ENCODE measurements around the gene GBP3.
A peak's percentile ranks its signal among the peaks of the same experiment; 100 is the strongest.
"Not testable (repeated sequence)": the region's sequence is repeated elsewhere in the genome, so short reads cannot be mapped to it uniquely, and the experiment has no call there.

The GBP3 gene

DNA sequence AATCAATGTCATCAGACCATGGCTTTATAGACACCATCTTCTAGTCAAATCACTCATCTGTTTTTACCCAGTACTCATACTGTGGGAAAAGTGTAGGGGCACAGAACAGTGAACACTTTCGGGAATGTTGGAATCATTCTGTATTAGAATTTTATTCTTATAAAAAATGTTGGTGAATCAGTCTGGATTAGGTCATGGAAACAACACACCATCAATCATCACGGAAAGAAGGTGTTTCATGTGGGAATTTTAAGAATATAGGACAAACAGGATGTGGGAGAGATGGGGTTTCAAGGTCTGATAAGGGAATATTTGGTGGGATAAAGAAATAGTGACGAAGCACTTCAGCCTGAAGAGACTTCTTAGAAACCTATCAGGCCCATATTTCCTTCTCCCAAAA, 25.1 kb upstream of the GBP3 start:
- DNase-seq, result no peak
- no CpG with 5 or more reads among the region's 3 CpGs for WGBS (ENCODE audit: insufficient coverage)
- ChIA-PET CTCF (interaction anchor here (1.1 kb wide), 2 partner anchors 17 to 21 kb away, joined by 3 to 4 read pairs; partner anchors contain the start of gene GBP1), POLR2A (no interaction called here)
- no peak overlapping the region for H3K27ac ChIP-seq (ENCODE audit: insufficient read depth in 1 of 2, low read depth in 1 of 2, low read length in 2 of 2, poor library complexity in 1 of 2, severe bottlenecking in 2 of 2)
- no peaks in the 10 kb centered on the region for H3K27me3 ChIP-seq (replicated peaks in 2 of 5; ENCODE audit: control insufficient read depth in 4 of 5, insufficient read depth in 5 of 5, low read length in 4 of 5)
- peaks cover 0 to 12% (median 8%) of the 10 kb centered on the region in 5 experiments for H3K9me3 ChIP-seq (ENCODE audit: control extremely low read depth in 1 of 5, control insufficient read depth in 4 of 5, insufficient read depth in 2 of 5, low read depth in 1 of 5, low read length in 4 of 5)
- peaks cover 0 to 9% (median 1%) of the 10 kb centered on the region in 4 experiments for H3K36me3 ChIP-seq (ENCODE audit: control insufficient read depth in 4 of 4, insufficient read depth in 4 of 4, low read length in 3 of 4)
- H3K4me3 ChIP-seq (ENCODE audit: control insufficient read depth in 1 of 7, extremely low read depth in 1 of 7, insufficient read depth in 4 of 7, low read depth in 2 of 7, low read length in 6 of 7), result no peak overlapping the region
- H3K4me1 ChIP-seq (ENCODE audit: control extremely low read depth in 1 of 4, control insufficient read depth in 4 of 4, insufficient read depth in 4 of 4, low read length in 3 of 4), result no peaks in the 10 kb centered on the region

DNA sequence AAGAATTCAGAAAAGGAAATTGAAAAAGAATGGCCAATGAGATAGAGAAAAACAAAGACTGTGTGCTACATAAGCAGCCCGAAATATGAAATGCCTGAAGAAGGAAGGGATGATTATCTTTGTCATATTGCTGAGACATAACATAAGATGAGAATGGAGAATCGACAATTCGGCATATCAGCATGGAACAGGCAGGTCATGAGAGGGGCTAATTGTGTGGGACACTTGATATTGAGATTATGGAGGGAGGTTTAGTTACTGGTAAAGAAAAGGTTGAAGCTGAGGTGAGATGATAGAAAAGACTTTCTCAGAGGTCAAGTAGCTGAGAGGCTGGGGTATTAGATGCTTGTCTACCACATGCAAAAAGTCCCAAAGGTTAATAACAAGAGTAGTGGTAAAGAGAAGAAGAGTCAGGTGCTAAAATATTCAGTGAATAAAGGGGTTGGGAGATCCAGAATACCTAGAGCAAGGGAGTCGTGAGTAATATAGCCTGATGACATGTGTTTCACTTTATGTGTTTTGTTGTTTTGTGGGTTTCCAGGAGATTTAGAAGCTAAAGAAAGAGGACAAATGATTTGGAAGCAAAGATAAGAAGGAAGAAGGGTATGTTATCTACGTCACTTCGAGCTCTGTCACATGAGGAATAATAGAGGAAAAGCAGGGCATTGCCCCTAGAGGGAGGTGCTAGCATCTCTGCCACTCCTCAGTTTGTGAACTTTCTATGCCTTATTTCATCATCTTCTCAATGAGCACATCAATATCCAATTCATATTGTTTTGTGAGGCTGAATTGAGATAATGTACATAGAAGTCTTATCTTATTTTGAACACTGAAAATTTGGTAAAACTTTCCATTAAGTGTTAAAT, 23.9 kb upstream of the GBP3 start:
- 86% methylated on average over 5 of the region's 6 CpGs for WGBS (ENCODE audit: insufficient coverage)
- H3K4me1 ChIP-seq (ENCODE audit: control extremely low read depth in 1 of 4, control insufficient read depth in 4 of 4, insufficient read depth in 4 of 4, low read length in 3 of 4); H3K4me3 ChIP-seq (ENCODE audit: control insufficient read depth in 1 of 7, extremely low read depth in 1 of 7, insufficient read depth in 4 of 7, low read depth in 2 of 7, low read length in 6 of 7); H3K27me3 ChIP-seq (replicated peaks in 2 of 5; ENCODE audit: control insufficient read depth in 4 of 5, insufficient read depth in 5 of 5, low read length in 4 of 5); POLR2A ChIA-PET; CTCF ChIA-PET; H3K27ac ChIP-seq (ENCODE audit: insufficient read depth in 1 of 2, low read depth in 1 of 2, low read length in 2 of 2, poor library complexity in 1 of 2, severe bottlenecking in 2 of 2); DNase-seq; H3K36me3 ChIP-seq (ENCODE audit: control insufficient read depth in 4 of 4, insufficient read depth in 4 of 4, low read length in 3 of 4): not testable (repeated sequence)
- H3K9me3 ChIP-seq (ENCODE audit: control extremely low read depth in 1 of 5, control insufficient read depth in 4 of 5, insufficient read depth in 2 of 5, low read depth in 1 of 5, low read length in 4 of 5), result peaks cover 0 to 16% (median 12%) of the 10 kb centered on the region in 5 experiments

DNA sequence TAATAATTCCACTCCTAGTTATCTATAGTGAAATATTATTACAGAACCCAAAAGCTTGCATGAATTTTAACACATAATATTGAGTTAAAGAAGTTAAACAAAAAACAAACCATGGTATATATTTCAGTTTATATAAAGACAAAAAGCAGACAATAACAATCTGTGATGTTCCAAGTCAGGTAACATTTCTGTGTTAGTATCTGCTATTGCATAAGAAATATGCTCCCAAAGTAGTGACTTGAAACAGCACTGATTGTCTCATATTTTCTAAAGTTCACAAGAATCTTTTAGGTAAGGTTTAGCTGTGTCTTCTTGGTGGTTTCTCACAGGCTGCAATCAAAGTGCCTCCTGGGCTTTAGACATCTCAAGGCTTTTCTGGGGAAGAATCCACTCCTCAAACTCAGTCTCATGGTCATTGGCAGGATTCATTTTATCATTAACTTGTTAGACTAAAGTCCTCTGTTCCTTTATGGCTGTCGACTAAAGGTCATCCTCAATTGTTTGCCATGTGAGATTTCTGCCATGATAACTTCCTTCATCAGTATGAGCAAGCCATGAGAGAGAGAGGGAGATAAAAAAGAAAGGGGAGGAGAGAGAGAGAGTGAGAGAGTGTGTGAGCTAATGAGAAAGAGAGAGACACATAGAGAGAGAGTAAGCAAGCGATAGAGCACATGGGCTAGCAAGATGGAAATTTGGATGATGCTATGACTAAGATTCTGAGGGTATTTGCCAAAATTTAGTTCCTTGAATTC, 22.5 kb upstream of the GBP3 start:
- Histone ChIP-seq H3K27me3 (replicated peaks in 2 of 5; ENCODE audit: control insufficient read depth in 4 of 5, insufficient read depth in 5 of 5, low read length in 4 of 5) (no peaks in the 10 kb centered on the region), H3K27ac (ENCODE audit: insufficient read depth in 1 of 2, low read depth in 1 of 2, low read length in 2 of 2, poor library complexity in 1 of 2, severe bottlenecking in 2 of 2) (no peak overlapping the region), H3K36me3 (ENCODE audit: control insufficient read depth in 4 of 4, insufficient read depth in 4 of 4, low read length in 3 of 4) (no peaks in the 10 kb centered on the region), H3K9me3 (ENCODE audit: control extremely low read depth in 1 of 5, control insufficient read depth in 4 of 5, insufficient read depth in 2 of 5, low read depth in 1 of 5, low read length in 4 of 5) (peaks cover 0 to 16% (median 12%) of the 10 kb centered on the region in 5 experiments), H3K4me3 (ENCODE audit: control insufficient read depth in 1 of 7, extremely low read depth in 1 of 7, insufficient read depth in 4 of 7, low read depth in 2 of 7, low read length in 6 of 7) (no peak overlapping the region), H3K4me1 (ENCODE audit: control extremely low read depth in 1 of 4, control insufficient read depth in 4 of 4, insufficient read depth in 4 of 4, low read length in 3 of 4) (no peaks in the 10 kb centered on the region)
- no CpG with 5 or more reads among the region's 2 CpGs for WGBS (ENCODE audit: insufficient coverage)
- ChIA-PET CTCF (no interaction called here), POLR2A (no interaction called here)
- DNase-seq, result no peak

DNA sequence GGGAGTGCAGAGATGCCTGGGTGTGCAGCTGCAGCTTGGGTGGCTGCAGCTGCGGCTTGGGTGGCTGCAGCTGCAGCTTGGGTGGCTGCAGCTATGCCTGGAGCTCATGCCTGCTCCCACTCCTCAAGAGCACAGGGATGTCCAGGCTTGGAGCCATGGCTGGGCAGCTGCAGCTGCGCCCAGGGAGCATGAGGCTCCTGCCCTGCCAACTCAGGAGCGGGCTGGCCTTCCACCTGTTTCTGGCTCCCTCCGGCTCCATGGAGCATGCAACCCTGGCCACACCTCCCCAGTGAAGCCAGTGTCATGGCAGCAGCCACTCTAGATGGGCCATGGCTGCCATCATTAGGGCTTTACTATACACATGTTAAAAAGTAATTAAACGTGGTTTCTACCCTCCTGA, 21.3 kb upstream of the GBP3 start:
- Histone ChIP-seq H3K4me3 (ENCODE audit: control insufficient read depth in 1 of 7, extremely low read depth in 1 of 7, insufficient read depth in 4 of 7, low read depth in 2 of 7, low read length in 6 of 7) (no peak overlapping the region), H3K27ac (ENCODE audit: insufficient read depth in 1 of 2, low read depth in 1 of 2, low read length in 2 of 2, poor library complexity in 1 of 2, severe bottlenecking in 2 of 2) (no peak overlapping the region), H3K36me3 (ENCODE audit: control insufficient read depth in 4 of 4, insufficient read depth in 4 of 4, low read length in 3 of 4) (no peaks in the 10 kb centered on the region), H3K4me1 (ENCODE audit: control extremely low read depth in 1 of 4, control insufficient read depth in 4 of 4, insufficient read depth in 4 of 4, low read length in 3 of 4) (no peaks in the 10 kb centered on the region), H3K27me3 (replicated peaks in 2 of 5; ENCODE audit: control insufficient read depth in 4 of 5, insufficient read depth in 5 of 5, low read length in 4 of 5) (no peaks in the 10 kb centered on the region), H3K9me3 (ENCODE audit: control extremely low read depth in 1 of 5, control insufficient read depth in 4 of 5, insufficient read depth in 2 of 5, low read depth in 1 of 5, low read length in 4 of 5) (peaks cover 0 to 16% (median 12%) of the 10 kb centered on the region in 5 experiments)
- CTCF ChIA-PET, result no interaction called here
- 84% methylated on average over 4 of the region's 5 CpGs for WGBS (ENCODE audit: insufficient coverage)
- no peak for DNase-seq
- POLR2A ChIA-PET, result no interaction called here

DNA sequence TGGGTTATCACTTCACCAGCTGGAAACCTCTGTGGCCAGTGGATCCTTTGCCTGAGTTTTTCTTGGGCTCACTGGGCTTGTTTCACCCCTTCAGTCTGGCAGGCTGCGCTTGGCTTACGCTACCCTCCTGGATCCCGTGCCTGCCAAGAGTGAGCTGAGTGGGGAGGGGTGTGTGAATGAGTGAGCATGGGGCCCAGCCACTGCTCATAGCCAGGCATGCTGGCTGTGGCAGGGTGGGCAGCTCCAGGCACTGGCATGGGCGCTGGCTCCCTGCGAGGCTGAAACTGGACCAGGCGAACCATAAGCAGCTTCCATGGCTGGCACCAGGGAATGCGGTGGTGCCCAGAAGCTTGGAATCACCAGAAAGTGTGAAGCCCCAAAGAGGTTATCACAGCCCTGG, 19.8 kb upstream of the GBP3 start:
- Histone ChIP-seq H3K9me3 (ENCODE audit: control extremely low read depth in 1 of 5, control insufficient read depth in 4 of 5, insufficient read depth in 2 of 5, low read depth in 1 of 5, low read length in 4 of 5) (peaks cover 0 to 16% (median 12%) of the 10 kb centered on the region in 5 experiments), H3K4me3 (ENCODE audit: control insufficient read depth in 1 of 7, extremely low read depth in 1 of 7, insufficient read depth in 4 of 7, low read depth in 2 of 7, low read length in 6 of 7) (no peak overlapping the region), H3K27me3 (replicated peaks in 2 of 5; ENCODE audit: control insufficient read depth in 4 of 5, insufficient read depth in 5 of 5, low read length in 4 of 5) (no peaks in the 10 kb centered on the region), H3K27ac (ENCODE audit: insufficient read depth in 1 of 2, low read depth in 1 of 2, low read length in 2 of 2, poor library complexity in 1 of 2, severe bottlenecking in 2 of 2) (no peak overlapping the region), H3K36me3 (ENCODE audit: control insufficient read depth in 4 of 4, insufficient read depth in 4 of 4, low read length in 3 of 4) (no peaks in the 10 kb centered on the region), H3K4me1 (ENCODE audit: control extremely low read depth in 1 of 4, control insufficient read depth in 4 of 4, insufficient read depth in 4 of 4, low read length in 3 of 4) (no peaks in the 10 kb centered on the region)
- ChIA-PET POLR2A (no interaction called here), CTCF (interaction anchor here (1.1 to 1.4 kb wide), 2 partner anchors 12 to 14 kb away, joined by 3 read pairs; no protein-coding TSS in a partner anchor)
- no peak for DNase-seq
- 97% methylated on average over 6 of the region's 7 CpGs for WGBS (ENCODE audit: insufficient coverage)

DNA sequence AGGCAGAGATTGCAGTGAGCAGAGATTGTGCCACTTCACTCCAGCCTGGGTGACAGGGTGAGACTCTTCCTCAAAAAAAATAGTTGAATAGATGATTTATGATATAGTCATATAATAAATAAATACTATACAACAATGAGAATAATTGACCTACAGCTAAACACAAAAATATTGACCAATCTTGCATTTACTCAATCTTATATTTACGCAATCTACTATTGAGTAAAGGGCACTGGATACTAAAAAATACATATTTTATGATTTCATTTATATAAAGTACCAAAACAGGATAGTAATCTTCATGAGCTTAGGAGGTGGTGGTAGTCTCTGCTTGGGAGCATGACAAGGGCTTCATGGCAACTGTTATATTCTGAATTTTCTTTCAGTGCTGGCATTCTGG, 19.1 kb upstream of the GBP3 start:
- DNase-seq, result no peak
- no peaks in the 10 kb centered on the region for H3K36me3 ChIP-seq (ENCODE audit: control insufficient read depth in 4 of 4, insufficient read depth in 4 of 4, low read length in 3 of 4)
- peaks cover 0 to 16% (median 12%) of the 10 kb centered on the region in 5 experiments for H3K9me3 ChIP-seq (ENCODE audit: control extremely low read depth in 1 of 5, control insufficient read depth in 4 of 5, insufficient read depth in 2 of 5, low read depth in 1 of 5, low read length in 4 of 5)
- no CpG with 5 or more reads among the region's 1 CpG for WGBS (ENCODE audit: insufficient coverage)
- H3K4me3 ChIP-seq (ENCODE audit: control insufficient read depth in 1 of 7, extremely low read depth in 1 of 7, insufficient read depth in 4 of 7, low read depth in 2 of 7, low read length in 6 of 7), result no peak overlapping the region
- ChIA-PET POLR2A (no interaction called here), CTCF (interaction anchor here (1.1 to 1.4 kb wide), 2 partner anchors 12 to 15 kb away, joined by 3 read pairs; no protein-coding TSS in a partner anchor)
- no peaks in the 10 kb centered on the region for H3K27me3 ChIP-seq (replicated peaks in 2 of 5; ENCODE audit: control insufficient read depth in 4 of 5, insufficient read depth in 5 of 5, low read length in 4 of 5)
- no peak overlapping the region for H3K27ac ChIP-seq (ENCODE audit: insufficient read depth in 1 of 2, low read depth in 1 of 2, low read length in 2 of 2, poor library complexity in 1 of 2, severe bottlenecking in 2 of 2)
- H3K4me1 ChIP-seq (ENCODE audit: control extremely low read depth in 1 of 4, control insufficient read depth in 4 of 4, insufficient read depth in 4 of 4, low read length in 3 of 4), result no peaks in the 10 kb centered on the region

DNA sequence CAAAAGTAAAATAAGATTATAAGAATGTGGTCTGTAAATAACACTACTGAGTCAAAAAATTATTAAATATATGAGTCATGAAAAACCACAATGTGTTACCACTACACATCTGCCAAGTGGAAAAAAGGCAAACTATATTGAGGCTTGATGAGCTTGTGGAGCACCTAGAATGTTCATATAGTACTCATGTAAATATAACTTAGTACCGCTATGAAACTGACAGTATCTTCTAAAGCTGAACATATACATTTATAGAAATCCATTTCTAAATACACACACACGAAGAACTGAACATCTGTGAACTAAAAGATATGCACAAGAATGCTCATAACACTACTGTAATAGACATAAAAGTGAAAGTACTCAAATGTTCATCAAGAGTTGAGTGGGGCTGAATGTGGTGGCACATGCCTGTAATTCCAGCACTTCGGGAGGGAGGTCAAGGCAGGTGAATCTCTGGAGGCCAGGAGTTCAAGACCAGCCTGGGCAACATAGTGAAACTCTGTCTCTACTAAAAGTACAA, 18.5 kb upstream of the GBP3 start:
- ChIA-PET CTCF (no interaction called here), POLR2A (no interaction called here)
- no peak overlapping the region for H3K27ac ChIP-seq (ENCODE audit: insufficient read depth in 1 of 2, low read depth in 1 of 2, low read length in 2 of 2, poor library complexity in 1 of 2, severe bottlenecking in 2 of 2)
- no peak overlapping the region for H3K4me3 ChIP-seq (ENCODE audit: control insufficient read depth in 1 of 7, extremely low read depth in 1 of 7, insufficient read depth in 4 of 7, low read depth in 2 of 7, low read length in 6 of 7)
- peaks cover 0 to 16% (median 12%) of the 10 kb centered on the region in 5 experiments for H3K9me3 ChIP-seq (ENCODE audit: control extremely low read depth in 1 of 5, control insufficient read depth in 4 of 5, insufficient read depth in 2 of 5, low read depth in 1 of 5, low read length in 4 of 5)
- H3K27me3 ChIP-seq (replicated peaks in 2 of 5; ENCODE audit: control insufficient read depth in 4 of 5, insufficient read depth in 5 of 5, low read length in 4 of 5), result no peaks in the 10 kb centered on the region
- peak in 1 of 3 donors; percentile 32 for DNase-seq
- H3K36me3 ChIP-seq (ENCODE audit: control insufficient read depth in 4 of 4, insufficient read depth in 4 of 4, low read length in 3 of 4), result no peaks in the 10 kb centered on the region
- 90% methylated on average over 1 of the region's 3 CpGs for WGBS (ENCODE audit: insufficient coverage)
- no peaks in the 10 kb centered on the region for H3K4me1 ChIP-seq (ENCODE audit: control extremely low read depth in 1 of 4, control insufficient read depth in 4 of 4, insufficient read depth in 4 of 4, low read length in 3 of 4)

All from common myeloid progenitor, CD34-positive (primary cell).